RPMI7951 (cell line): ENCODE results near the gene PNMA6A. TPM values are rescaled to one million over a fixed set of nuclear protein-coding genes. Genes with fewer than 3 reads are reported as not detected.
"Not testable (repeated sequence)": the region's sequence is repeated elsewhere in the genome, so short reads cannot be mapped to it uniquely, and the experiment has no call there.

Experiments
- DNase-seq: peaks from one replicate; pipeline ENCODE4 v3.0.0-alpha.2; 2012; ENCODE audit warnings: low read depth
- total RNA-seq: library from RNA; depleted of rRNA; stranded (reverse); fragments of >200 nt; shearing (Covaris generic); gene quantifications from 2 replicates; pipeline ENCODE4 v1.2.3, GENCODE V29; 2014; rRNA removed

The PNMA6A gene
- total RNA-seq, 1 experiment from 2014 or later = 0.12 TPM

DNA sequence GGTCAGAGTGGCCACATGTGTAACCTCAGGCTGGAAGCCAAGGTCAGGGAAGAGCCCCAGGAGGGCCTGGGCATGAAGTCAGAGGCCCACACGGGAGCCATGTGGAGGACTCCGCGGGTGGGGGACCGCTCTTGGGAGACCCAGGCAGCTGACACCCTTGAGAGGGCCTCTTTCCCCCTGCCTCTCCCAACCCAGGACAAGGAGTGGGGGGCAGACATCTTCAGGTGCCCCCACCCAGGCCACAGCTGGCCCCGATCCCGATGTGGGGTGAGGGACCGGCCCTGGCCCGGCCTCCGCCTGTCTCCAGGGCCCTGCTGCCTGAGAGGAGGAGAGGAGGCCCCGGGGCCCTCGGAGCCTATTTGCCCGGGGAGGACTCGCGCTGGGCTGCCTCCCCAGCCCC lies 3.1 kb downstream of the PNMA6A start:
- DNase-seq = no peak

DNA sequence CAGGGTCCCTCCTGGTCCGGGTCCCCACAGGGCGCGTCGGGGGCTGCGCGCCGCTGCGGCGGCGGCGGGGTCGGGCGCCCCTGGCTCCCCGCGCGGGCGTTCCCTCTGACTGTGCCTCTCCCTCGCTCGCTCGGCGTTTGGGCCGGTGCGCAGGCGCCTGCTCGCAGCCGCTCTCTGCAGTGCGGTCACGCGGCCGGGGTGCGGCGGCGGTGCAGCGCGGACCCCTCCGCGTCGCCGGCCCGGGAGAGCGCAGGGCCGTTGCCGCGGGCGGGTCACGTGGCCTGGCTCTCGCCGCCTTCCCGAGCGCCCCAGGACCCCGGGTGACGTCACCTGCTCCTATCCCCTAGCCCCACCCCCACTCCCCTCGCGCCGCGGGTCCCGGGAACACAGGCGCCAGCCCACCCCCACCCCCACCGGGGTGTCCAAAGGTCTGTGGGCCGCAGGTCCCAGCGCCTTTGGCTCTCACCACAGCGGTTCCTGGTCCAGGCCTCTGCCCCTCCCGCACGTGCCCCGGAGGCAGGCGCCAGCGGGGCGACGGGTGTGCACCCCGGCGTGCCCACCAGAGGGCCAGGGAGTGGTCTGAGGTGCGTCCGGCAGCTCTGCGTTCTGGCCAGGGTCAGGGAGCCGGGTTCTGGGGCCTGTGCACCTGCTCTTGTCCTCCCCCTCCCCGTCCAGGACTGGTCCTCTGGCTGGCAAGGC lies 5.3 kb downstream of the PNMA6A start:
- not testable (repeated sequence) for DNase-seq

DNA sequence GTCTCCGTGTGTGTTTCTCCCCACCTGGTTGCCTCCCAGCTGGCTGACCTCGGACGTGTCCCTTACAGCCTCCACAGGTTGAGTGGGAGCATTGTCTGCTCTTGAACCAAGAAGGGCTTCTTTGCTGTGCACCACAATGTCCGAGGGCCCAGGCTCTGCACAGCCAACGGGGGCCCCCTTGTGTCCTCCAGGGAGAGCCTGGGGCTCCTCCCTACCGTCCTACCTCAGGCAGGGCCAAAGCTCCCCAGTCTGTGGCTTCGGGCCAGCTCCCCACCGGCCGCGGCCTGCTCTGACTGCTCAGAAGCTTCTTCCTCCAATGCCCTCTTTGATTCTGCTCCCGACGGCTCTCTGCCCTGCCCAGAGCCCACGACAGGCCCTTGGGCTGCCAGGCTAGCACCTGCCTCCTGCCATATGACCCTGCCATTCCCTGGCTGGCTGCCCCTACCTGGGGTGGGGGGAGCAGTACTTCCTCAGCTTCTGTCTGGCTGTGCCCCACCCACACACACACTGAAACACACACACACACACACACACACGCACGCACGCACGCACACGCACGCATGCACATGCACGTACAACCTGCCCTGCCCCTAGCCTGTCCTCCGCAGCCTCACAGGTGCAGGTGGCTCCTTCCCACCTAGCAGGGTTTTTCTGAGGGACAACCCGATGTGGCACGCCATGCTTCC lies 11.1 kb downstream of the PNMA6A start:
- DNase-seq = not testable (repeated sequence)

DNA sequence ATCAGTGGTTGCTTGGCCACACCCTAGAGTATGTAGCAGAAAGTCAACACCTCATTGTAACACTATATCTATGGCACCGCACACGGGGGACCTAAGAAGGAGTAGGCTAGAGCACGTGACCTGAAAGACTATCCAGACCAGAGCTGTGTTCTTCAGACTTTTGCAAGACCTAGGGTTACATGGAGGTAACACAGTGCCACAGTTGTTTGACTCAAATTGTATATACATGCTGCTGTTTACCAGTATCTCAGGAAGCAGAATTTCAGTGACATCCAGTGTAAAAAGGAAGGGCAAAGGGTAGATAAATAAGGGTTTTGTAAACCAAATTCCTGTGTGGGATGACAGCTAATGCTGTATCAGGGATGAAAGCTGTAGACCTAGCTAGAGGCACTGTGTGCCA lies 30.2 kb downstream of the PNMA6A start:
- DNase-seq = no peak

DNA sequence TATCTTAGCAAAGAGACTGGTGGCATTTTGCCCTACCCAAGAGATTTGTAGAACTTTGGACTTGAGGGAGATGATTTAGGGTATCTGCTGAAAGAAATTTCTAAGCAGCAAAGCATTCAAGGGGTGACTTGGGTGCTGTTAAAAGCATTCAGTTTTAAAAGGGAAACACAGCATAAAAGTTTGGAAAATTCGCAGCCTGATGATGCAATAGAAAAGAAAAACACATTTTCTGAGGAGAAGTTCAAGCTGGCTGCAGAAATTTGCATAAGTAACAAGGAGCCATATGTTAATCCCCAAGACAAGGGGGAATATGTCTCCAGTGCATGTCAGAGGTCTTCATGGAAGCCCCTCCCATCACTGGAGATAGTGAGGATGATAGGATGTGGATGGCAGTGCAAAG lies 32.7 kb downstream of the PNMA6A start:
- DNase-seq = not testable (repeated sequence)

DNA sequence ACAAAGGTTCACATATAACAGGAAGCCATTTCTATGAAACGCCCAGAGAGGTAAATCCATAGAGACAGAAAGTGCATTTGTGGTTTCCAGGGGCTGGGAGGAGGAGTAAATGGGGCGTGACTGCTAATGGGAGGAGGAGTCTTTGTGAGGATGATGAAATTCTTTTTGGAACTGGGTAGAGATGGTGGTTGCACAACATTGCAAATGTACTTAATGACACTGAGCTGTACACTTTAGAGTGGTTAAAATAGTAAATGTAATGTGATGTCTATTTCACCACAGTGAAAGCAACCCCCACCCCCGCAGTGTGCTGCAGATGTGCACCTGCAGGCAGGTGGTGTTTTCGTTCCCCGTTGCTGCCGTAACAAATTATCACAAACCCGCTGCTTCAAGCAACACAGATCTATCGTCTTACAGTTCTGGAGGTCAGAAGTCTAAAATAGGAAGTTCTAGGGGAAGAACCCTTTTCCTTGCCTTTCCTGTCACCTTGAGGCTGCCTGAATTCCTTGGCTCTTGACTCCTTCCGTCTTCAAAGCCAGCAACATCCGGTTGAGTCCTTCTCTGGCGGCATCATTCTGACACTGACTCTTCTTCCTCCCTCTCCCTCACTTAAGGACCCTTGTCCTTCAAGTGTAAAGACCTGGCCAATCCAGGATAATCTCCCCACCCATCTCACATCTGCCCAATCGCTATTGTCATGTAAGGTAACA lies 34.0 kb downstream of the PNMA6A start:
- not testable (repeated sequence) for DNase-seq

DNA sequence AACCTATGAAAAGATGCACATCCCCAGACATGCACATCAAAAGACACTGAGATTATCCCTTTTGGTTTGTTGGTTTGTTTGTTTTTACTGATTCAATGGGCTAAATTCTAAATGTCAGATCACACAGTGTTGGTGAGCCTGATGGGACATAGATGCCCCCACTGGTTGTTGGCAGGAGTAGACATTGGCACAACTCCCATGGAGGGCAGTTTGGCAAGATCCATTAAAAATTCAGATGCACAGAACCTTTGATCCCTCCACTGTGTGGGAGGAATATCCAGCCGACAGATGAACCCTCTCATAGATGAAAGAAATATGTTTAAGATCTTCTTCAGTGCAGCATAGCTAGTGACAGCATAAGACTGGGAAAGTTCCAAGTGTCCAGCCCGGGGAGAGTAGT lies 38.5 kb downstream of the PNMA6A start:
- DNase-seq = not testable (repeated sequence)

DNA sequence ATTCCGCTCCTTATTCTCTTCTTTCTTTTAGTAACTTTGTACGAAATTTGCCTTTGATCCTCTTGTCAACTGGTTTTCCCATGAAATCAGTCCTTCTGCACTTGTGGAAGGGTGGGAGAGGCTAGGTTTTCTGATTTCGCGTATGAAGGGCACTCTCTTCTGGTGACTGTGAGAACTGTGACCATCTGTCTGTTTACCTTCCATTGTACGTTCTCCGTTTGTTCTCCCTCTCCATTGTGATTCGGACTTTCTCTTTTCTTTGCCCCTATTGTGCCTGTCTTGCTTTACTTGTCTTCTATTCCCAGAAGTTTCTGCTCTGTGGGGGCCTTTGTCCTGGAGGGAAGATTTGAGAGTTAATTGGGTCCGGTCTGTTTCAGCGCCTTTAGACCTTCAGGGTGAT lies 41.6 kb downstream of the PNMA6A start:
- DNase-seq = not testable (repeated sequence)

DNA sequence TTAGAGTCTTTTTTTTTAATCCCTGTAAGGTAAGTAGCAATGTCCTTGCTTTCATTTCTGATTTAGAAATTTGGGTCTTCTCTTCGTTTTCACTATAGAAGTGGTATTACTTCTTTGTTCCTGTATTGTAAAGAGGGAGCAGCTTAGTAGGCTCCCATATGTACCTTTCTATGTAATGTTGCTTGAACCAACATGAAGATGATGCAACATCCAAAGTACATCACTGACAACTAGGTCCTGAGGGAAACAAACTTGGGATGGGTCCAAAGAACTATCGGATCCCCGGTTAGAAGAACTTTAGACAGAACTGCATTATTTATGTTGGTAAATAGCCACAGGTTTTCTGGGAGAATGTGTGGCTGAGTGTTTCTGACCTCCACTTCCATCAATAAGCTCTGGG lies 45.5 kb downstream of the PNMA6A start:
- not testable (repeated sequence) for DNase-seq

DNA sequence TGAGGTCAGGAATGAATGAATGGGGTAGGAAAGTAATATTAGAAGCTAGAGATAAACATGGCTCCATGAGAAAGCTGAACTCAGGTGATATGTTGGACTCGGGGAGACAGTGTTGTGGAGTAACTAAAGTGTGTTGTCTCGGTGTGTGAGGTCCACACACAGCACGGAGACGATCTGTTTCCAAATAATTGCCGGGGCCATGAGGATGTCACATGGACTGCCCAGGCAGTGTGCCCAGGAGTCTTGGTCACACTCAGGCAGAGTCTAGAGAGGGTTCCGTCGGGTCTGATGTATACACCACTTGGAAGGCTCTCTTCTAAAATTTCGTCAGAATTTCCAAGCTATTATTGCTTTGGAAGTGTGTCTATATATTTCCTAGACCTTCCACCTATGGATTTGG lies 48.0 kb downstream of the PNMA6A start:
- DNase-seq = not testable (repeated sequence)

DNA sequence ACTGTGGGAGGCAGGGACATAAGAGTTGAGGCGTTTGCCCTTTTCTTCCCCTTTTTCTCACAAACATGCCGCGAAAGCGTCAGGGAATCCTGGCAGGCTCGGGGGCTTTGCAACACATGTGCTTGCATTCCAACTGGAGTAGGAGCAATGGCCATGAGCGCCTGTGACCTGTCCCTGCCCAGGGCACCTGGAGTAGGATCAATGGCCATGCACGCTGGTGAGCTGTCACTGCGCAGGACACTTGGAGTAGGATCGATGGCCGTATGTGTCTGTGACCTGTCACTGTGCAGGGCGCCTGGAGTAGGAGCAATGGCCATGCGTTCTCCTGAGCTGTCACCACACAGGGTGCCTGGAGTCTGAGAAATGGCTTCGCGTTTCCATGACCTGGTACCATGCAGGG lies 51.2 kb downstream of the PNMA6A start:
- not testable (repeated sequence) for DNase-seq

Other genes with a start within 250 kb of the PNMA6A start
- gene CETN2, start 241.7 kb upstream of the PNMA6A start, total RNA-seq = 42.1 and 44.6 TPM in 2 replicates
- 8.7 and 12.4 TPM in 2 replicates for gene NSDHL, start 241.4 kb upstream of the PNMA6A start, total RNA-seq
- gene ZNF185, start 174.4 kb upstream of the PNMA6A start, total RNA-seq = 2.9 and 3.3 TPM in 2 replicates
- gene PNMA5, start 78.3 kb upstream of the PNMA6A start, total RNA-seq = not detected in 2 replicates
- gene PNMA3, start 16.0 kb upstream of the PNMA6A start, total RNA-seq = not detected in 2 replicates
- gene MAGEA1, start 106.8 kb downstream of the PNMA6A start, total RNA-seq = 0.36 and 0.78 TPM in 2 replicates
- gene PNMA6F, start 249.3 kb downstream of the PNMA6A start, total RNA-seq = not detected in 2 replicates